ENCODE measurements around the gene NUP160.

NUP160 gene

DNA sequence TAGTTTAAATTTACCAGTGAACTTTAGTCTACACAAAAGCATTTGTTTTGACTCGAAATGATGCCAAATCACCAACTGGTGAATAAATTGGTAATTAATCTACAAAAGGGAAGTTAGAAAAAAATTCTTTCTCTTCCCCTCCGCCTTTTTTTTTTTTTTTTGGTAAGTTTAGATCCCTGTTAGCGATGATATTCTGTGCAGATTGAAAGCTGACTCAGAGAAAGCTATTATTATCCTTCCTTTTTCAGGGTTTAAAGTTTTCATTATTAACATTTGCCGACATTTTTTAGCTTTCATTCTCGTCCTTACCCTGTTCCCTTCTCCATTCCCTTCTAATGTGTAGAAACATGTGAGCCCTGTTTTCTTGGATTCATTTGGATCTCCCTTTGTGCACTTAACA, 16.8 kb upstream of the NUP160 start:
- TF ChIP-seq, protein P1, sequence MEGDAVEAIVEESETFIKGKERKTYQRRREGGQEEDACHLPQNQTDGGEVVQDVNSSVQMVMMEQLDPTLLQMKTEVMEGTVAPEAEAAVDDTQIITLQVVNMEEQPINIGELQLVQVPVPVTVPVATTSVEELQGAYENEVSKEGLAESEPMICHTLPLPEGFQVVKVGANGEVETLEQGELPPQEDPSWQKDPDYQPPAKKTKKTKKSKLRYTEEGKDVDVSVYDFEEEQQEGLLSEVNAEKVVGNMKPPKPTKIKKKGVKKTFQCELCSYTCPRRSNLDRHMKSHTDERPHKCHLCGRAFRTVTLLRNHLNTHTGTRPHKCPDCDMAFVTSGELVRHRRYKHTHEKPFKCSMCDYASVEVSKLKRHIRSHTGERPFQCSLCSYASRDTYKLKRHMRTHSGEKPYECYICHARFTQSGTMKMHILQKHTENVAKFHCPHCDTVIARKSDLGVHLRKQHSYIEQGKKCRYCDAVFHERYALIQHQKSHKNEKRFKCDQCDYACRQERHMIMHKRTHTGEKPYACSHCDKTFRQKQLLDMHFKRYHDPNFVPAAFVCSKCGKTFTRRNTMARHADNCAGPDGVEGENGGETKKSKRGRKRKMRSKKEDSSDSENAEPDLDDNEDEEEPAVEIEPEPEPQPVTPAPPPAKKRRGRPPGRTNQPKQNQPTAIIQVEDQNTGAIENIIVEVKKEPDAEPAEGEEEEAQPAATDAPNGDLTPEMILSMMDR (conservative IDR thresholded peaks at IDR 0.05) = no peak
- TF ChIP-seq ZFX (IDR thresholded peaks at IDR 0.05) = no peak
- H3K27ac ChIP-seq = no peak overlapping the region

DNA sequence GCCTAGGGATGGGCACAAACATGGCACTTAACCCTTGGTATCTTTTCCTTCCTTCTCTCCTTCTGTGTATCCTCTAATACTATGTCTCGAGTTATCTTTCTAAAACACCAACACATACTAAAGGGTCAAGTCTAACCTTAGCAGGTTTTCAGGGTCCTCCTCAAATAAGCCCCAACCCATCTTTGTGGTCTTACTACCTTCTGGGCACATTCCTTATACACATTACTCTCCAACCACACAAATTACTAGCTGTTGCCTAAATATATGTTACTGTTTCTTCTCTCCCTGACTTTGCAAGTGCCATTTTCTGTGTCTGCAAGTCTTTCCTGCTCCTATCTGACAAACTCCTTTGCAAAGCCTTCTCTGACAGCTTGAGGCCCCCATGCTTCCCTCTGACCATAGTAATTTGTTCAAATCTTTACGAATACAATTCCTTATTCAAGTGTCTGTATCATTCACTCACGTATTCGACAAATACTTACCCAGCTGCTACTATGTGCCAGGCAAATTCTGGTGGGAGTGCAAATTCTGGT, 15.8 kb upstream of the NUP160 start:
- no peak overlapping the region for H3K27ac ChIP-seq
- no peak for TF ChIP-seq ZFX (IDR thresholded peaks at IDR 0.05)
- TF ChIP-seq, protein P1 (conservative IDR thresholded peaks at IDR 0.05) = no peak

DNA sequence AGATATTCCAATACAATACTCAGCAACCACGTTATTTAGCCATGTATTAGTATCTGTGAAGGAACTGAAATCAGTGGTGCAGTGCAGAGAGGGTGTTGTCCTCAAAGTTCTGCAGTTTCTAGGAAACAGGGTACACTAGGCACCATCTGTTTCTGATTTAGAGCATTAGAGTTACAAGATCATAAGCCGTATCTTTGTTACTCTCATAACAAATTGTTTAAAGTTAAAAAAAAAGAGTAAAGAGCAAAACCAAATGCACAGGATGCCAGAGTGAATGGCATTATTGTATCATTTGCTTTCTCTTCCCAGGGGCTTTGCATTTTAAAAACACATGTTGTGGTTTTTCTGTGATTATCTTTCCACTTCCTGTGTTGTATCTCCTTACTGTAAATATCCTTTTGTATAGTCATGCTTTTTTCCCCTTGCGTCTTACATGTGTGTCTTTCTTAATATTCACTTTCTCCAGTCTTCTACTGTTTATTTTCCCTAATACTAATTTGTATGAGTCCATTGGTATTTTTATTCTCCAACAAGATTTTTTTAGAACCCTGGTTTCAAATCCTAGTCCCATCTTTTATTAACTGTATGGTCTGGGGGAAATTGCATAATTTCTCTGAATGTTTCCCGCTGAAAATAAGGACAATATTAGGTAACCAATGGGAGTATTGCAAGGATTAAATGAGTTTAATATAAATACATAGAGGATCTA, 15.2 kb upstream of the NUP160 start:
- TF ChIP-seq ZFX (IDR thresholded peaks at IDR 0.05) = no peak
- TF ChIP-seq, protein P1 (conservative IDR thresholded peaks at IDR 0.05) = no peak
- no peak overlapping the region for H3K27ac ChIP-seq

DNA sequence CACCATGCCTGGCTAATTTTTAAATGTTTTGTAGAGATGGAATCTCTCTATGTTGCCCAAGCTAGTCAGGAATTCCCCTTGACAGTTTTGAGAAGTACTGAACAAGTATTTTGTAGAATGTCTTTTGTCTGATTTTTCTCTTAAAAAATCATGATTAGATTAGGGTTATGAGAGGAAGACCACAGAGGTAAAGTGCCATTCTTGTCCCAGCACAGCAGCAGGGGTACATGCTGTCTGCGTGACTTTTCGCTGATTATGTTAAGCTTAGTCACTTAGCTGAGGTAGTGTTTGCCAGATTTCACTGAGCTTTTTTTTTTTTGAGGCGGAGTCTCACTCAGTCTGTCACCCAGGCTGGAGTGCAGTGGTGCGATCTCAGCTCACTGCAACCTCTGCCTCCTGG, 13.6 kb upstream of the NUP160 start:
- no peak overlapping the region for H3K27ac ChIP-seq
- TF ChIP-seq, protein P1 (conservative IDR thresholded peaks at IDR 0.05) = no peak
- TF ChIP-seq ZFX (IDR thresholded peaks at IDR 0.05) = no peak

DNA sequence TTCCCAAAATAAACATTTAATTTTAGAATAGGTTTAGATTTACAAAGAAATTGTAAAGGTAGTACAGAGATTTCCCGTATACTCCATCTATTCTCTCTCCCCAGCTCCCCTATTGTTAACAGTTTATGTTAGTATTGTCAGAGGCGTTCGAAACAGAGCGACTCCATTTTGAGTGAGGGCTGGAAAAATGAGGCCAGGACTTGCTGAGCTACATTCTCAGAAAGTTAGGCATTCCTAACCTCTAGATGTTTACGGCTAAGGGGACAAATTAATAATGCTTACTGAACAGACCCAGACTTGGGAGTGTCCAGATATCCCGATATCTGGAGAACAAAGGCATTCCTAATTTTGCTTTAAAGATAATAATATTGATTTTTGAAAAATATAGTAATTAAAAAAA, 12.4 kb upstream of the NUP160 start:
- no peak overlapping the region for H3K27ac ChIP-seq
- TF ChIP-seq ZFX (IDR thresholded peaks at IDR 0.05) = no peak
- TF ChIP-seq, protein P1 (conservative IDR thresholded peaks at IDR 0.05) = no peak

DNA sequence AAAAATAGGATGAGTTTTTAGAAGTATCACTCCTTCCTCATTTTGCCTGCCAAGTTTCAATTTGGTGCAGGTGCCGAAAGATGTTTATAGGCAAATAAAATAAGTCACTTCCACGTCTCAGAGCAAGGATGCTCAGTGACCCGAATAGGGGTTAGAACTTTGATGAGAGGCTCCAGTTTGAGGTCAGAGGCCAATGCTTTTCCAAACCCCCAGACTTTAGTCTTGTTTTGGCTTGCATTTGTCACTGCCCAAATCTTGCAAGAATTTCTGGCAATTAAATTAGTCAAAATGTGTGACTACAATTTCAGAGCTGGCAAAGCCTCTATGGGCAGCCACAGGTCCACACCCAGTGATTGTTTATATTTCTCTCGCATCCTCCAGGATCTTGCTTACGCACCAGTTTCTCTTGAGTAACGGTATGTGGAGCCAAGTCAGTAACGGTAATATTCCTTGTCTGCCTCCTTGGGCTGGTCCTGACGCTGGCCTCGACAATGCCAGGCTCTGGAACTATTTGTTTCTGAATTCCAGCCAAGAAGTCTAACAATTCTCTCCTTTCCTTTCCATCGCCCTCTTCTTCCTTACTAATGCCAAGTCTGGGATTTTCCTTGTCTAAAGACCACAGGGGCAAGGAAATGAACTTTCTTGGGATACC, 9.9 kb upstream of the NUP160 start:
- no peak for TF ChIP-seq ZFX (IDR thresholded peaks at IDR 0.05)
- TF ChIP-seq, protein P1 (conservative IDR thresholded peaks at IDR 0.05) = no peak
- H3K27ac ChIP-seq = no peak overlapping the region

DNA sequence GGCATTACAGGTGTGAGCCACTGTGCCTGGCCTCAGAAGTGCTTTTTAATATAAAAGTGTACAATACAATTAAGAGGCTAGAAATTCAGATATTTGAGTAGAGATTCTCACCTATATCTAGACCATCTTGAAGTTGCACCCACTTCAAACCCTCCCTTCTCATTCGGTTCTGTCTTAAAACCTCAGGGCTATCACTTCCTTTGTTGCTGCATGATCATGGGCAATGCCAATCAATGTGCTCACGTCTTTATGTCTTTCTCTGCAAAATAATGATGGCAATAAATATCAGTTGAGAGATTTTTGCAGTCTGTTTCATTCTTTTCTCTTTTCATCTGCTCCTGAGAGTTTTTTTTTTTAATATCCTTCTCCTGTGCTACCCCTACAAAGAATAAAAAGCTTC, 9.3 kb upstream of the NUP160 start:
- no peak for TF ChIP-seq ZFX (IDR thresholded peaks at IDR 0.05)
- TF ChIP-seq, protein P1 (conservative IDR thresholded peaks at IDR 0.05) = no peak
- no peak overlapping the region for H3K27ac ChIP-seq

Data from C4-2B (cell line).